Renal cortical epithelial cell (primary cell): Measurements from ENCODE around the gene GALNT2. TPM values are rescaled to one million over a fixed set of nuclear protein-coding genes. Genes with fewer than 3 reads are reported as not detected.

Experiments used
- DNase-seq: peaks from one replicate; pipeline ENCODE4 v3.0.0-alpha.2; 2011; ENCODE audit warnings: low read depth
- total RNA-seq: library from RNA; depleted of rRNA; stranded (reverse); fragments of >200 nt; gene quantifications from 2 replicates; pipeline ENCODE4 v1.2.3, GENCODE V29; 2014

Gene GALNT2
- total RNA-seq, 1 donor from 2014 or later, result 119 TPM

DNA sequence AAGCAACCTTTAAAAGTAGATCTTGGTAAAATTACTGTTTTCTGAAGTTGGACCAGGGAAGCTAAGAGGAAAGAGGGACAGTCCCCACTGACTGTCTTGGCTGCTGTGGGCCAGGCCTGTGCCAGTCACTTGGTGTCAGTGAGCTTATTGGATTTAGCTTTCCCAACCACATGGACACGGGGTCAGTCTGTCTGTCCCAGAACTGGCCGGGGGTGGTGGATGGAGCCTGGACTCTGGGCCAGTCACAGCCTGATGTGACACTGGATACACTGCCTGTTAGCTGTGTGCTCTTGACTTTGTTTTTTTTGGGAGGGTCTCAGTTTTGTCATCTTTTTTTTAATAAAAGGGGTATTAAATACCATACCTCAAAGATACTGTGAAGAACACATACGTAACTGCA lies 96.7 kb downstream of the GALNT2 start:
- DNase-seq, result no peak

DNA sequence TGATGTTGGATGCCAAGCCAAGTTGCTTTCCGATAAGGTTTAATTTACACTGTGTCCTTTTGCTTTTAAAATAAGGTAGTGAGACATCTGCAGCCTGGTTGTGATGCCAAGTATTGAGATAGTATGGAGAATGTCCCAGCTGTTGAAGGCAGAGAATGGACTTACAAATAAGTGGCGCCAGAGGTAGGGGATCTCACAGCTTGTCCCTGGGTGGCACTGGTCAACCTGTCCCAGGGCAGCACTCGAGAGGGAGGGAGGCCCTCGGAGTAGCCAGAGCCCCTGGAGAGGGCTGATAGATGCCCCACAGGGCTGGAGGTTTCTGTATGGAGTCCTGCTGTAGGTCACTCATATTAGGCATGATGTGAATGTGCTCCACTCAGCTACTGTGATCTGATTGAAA lies 98.5 kb downstream of the GALNT2 start:
- DNase-seq, result no peak

DNA sequence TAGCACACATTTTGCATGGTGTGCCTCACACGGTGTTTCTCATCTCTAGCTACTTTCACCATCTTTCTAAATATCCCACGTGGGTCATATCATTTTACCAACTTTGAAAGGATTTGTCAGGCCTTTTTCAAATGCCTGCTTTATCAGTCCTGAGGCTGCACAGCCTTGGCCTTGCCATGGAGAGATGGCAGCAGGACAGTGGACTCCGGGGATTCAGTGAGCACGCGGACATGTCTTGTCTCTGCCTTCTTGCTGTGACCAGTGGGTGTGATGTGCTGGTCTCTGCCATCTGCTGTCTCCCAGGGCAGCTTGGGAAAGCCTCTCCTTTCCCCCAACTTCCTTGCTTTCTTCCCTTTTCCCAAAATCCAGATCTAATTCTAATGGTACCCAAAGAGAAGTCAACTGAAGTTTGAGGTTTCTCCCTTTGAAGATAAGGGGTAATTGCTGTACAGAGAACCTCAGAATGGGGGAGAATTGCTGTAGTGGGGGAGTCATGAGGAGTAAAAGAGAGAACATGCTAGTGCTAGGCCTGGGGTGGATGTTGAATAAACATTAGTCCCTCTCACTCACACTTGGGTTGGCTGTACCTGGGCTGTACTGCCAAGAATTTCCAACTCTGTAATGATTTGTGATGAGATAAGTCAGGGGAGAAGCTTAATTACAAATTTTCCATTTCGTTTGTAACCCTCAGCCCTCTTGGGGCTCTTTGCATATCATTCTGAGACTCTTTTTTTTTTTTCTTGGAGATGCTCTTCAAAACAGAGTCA lies 99.5 kb downstream of the GALNT2 start:
- DNase-seq, result no peak

DNA sequence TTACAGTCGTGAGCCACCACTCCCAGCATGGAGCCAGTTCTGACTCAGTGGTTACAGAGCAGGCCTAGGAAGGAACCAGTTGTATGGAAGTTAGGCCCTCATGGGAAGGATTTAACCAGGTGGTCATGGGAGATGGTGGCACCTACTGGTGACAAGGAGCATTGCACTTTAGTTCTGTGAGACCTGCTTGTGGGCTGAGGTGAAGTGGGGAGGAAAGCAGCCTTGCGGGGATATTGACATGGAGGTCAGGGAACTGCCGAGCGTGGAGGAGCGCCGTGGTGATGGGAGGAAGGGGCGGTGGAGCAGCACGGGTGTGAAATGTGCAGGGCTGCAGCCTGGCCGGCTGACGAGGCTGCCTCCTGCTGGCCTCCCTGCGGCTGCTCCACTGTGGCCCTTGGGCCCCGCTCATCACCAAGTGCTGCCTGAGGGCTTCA lies 100.4 kb downstream of the GALNT2 start:
- peak; percentile 63 for DNase-seq

DNA sequence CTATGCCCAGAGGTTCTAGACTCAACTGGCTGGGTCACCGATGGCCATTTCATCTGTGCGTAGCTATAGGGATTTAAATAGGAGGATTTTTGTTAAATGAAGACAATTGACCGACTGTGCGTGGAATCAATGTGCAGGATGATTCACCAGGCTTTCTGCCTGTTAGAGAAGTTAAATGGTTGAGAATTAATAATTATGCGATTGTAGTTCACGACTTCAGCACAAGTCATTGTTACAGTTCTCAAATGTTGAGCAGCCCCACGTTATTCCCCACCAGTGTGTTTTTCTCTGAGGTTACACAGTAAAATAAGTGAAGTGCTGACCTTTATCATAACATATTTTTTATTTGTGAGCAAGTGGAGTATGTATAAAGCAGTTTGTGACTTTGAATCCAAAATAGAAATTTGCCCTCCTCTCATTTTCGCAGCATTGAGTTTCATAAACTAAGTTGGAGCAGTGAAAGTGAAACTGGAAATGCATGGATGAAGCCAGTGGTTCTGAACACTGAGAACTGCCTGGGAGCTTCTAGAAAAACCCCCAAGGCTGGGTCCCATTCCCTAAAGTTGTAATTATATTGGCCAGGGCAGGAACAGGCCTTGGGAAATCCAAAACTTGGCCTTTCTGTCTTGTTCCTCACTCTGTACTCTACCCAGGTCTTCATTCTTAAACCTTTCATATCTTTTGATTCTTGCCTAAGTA lies 102.6 kb downstream of the GALNT2 start:
- DNase-seq, result peak; percentile 52

DNA sequence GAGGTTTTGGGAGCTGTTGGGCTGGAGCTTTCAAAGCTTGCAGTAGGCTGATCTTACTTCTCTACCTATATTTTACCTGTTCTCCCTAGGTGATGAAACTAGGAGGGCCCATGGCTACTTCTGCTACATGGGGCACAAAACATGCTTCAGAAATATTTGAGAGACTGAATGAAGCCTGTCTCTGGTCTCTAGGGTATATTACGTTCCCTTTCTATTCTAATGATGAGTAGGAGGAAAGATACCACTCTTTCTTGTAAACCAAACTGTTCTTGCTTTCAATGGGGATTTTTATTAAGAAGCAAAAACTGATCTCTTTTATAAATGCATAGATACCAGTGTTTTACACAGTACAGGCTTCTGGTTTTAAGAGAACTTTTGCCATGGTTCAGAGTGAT lies 103.1 kb downstream of the GALNT2 start:
- no peak for DNase-seq

DNA sequence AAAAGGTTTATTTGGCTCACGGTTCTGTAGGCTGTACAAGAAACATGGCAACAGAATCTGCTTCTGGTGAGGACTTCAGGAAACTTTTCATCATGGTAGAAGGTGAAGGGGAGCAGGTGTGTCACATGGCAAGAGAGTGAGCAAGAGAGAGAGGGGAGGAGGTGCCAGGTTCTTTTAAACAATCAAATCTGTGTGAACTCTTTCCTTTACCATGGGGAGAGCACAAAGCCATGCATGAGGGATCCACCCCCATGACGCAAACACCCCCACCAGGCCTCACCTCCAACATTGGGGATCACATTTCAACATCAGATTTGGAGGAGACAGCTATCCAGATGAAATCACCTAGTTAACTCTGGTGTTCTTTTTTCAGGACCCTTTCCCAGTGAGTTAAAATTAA lies 103.6 kb downstream of the GALNT2 start:
- no peak for DNase-seq

DNA sequence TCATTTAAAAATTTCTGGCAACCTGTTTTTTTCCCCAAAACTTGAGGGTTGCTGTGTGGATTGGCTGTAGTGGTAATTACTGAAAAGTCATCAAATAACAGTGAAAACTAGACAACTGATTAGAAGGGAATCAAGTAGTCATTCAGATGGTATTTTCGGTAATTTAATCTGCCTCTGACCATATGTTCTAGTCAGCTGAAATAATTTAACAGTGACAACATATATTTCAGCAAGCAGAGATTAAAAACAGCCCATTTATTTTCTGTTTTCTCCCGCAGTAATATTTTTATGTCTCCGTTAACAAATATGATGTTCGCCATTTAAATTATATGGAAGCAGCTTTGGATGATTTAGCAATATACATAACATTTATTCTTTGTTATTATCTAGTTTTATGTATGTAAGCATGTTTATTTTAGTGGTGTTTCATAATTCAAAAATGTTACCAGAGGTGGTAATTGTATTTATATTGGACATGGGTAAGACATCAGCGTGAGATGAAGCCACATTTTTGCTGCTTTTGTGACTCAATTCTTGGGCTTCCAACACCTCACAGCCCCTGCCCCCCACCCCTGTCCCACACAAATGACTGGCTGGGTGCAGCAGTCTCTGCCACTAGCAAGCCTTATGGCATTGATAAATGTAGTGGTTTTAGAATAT lies 104.4 kb downstream of the GALNT2 start:
- DNase-seq, result no peak

DNA sequence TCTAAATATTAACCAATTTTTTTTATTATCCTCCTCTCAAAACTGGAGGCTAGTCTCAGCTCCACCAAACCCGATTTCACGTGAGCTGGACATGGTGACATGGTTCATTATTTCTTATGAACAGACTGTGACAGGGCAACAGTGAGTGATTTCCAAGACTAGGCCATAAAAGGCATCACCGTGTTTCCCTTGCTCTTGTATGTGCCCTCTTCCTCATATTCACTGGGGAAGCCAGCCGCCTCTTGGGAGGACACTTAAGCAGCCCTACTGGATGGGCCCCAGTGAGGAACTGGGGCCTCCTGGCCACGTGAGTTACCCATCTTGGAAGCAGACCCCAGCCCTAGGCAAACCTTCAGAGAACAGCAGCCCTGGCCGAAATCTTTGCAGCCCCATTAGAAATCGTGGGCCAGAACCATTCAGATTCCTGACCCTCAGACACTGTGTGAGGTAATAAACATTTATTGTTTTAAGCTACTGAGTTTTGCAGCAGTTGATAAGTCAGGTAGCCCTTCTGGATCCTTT lies 105.0 kb downstream of the GALNT2 start:
- no peak for DNase-seq

DNA sequence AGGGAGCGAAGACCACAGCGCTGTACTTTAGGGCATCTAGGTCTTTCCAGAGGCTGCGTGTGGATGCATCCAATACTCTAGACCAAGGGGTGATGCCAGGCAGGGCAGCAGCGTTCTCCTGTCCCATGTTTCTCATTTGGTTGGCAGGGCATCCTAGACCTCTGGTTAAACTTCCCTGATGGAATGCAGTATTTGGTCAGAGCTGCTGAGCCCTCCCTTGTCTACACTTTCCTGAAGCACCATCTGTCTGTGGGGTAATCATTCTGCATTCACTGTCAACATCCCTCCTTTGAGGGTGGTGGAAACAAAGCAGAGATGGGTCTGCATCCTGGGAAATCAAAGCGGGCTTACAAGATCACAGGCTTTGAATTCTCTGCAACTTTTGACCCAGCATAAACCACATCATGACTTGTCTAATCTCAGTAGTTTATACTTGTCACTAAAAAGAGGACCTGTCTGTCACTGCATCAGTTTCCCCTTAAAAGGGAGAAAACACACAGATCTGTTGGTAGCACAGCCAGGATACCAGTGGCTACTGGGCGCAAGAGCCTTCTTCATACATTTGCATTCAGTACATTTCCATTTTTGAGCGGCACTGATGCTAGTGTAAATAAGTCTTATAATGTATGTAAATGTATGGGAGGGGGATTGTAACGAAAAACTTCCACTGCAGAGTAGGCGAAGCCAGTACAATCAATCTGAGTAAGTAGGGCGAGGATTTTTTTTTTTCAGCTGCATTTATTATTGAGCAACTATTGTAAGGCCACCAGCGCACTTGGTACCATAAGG lies 106.3 kb downstream of the GALNT2 start:
- no peak for DNase-seq

DNA sequence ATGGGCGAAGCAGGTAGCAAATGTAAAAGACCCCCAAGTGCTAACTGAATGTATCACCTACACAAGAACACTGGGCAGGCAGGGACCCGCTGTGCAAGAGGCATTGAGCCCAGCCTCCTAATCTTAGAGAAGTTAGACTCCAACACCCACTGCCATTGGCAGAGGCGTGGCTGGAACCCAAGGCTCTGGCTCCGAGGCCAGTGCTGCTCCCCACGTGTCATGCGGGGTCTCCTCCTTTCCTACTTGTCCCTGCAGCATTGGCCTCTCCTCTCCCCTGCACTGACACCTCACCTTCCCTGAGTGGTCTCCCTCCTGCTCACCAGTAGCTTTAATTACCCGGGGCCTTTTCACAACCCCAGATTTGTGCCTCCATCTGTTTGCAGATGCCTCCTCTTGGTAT lies 107.0 kb downstream of the GALNT2 start:
- no peak for DNase-seq

DNA sequence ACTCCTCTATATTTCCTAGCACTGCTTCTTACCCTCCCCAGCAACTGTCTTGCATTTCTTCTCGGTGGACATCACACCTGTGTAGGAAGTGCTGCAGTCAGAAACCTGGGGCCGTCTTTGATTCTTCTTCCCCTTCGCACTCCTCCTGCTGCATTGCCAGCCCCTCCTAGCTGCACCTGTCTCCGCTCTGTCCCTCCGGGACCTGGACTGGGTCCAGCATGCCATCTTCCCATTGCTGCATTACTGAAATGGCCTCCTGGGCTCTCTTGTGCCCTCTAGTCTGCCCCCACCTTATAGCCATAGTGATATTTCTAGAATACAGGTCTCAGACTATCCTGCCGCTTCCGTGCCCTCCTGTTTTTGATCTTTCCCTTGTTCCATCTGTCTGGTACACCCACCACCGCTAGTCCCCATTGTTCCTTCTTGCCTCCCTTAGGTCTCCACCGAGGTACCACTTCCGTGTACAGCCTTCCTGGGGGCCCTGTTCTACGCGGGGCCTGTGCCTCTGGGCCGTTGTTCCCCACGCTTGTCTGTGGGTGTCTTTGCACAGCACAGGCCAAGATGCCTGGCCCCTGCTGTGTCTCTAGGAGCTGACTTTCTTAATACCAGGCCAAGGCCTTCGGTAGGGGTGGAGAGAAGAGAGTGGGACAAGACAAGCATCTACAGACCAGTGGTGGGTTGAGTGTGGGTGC lies 107.6 kb downstream of the GALNT2 start:
- DNase-seq, result no peak

DNA sequence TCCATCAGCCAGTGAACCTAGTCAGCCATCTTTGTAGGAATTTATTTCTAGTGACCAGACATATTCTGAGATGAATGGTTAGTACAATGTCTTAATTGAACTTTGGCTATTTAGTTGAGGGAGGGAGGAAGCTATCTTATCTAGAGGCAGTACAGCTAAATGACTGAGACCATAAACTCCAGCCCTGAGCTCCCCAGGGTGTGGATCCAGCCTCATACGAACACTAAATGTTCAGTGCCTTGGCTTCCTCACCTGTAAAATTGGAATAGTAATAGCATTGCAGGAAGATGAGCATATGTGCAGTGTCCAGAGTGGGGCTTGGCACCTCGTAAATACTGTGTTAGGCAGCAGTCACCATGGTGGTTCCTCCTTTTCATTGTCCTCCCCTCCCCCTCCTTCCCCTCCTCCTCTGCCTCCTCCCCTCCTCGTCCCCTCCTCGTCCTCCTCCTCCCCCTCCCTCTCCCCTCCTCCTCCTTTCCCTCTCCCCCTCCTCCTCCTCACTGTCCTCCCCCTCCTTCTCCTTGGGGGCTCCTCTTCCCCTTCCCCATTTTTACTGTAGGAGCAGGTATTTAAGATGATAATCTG lies 108.2 kb downstream of the GALNT2 start:
- DNase-seq, result no peak

DNA sequence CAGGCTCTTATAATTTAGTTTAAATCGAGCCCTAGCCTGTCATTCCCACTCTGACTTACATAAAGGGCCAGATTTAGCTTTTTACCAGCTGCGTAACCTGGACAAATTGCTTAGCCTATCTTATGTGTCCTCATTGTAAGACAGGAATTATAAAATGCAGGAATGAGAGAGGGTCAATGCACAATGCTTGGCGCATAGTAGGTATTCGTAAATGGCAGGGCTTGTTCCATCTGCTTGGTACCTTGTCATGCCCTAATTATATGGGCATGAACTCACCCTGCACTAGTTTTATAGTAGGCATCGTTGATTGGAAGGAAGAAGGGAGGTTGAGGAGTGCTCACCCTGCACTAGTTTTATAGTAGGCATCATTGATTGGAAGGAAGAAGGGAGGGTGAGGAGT lies 108.8 kb downstream of the GALNT2 start:
- DNase-seq, result no peak

DNA sequence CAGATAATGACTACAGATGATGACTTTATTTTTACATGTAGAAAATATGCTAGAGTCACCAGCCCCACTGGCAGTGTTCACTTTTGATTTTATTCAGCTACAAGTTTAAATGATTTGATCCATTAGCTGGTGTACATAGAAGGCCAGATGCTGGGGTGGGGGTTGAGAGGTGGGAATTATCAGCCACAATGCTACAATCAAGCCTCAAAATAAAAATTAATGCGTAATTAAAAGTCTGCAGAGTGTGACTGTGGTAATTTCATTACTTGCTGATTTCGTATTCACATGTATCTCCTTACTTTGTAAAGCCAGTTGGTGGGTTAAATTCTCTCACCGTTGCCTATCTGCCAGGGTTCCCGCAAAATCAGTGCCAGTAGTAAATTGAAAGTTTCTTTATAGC lies 109.3 kb downstream of the GALNT2 start:
- DNase-seq, result no peak

DNA sequence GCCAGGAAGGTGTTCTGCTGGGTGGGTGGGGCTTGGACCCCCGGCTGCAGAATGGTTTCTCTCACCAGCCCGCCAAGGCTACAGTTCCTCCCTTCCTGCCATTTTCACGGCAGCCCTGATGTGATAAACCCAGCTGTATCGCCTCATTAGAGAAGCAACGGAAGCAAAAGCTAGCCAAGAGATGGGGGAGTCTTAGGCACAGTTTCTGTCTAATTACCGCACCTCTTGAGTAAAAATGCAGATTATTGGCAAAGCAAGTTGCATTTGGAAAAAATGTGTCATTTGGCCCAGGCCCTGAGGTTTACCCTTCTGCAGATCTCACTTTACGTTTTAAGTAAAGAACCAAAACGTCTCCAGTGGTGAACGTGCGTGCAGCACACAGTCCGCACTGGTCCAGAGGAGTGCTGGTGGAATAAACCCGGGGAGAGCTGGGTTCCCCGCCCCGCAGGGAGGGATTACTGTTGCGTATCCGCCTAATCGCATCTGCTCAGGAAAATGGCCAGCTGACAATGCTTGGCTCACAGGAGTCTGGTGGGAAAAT lies 109.9 kb downstream of the GALNT2 start:
- DNase-seq, result peak; percentile 34

DNA sequence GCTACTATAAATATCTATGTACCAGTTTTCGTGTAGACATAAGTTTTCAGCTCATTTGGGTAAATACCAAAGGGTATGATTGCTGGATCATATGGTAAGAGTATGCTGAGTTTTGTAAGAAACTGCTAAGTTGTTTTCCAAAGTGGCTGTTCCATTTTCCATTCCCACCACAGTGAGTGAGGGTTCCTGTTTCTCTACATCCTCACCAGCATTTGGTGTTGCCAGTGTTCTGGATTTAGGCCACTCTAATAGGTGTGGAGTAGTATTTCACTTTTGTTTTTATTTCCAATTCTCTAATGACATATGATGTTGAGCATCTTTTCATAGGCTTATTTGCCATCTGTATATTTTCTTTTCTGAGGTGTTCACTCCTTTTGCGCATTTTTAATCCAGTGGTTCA lies 112.2 kb downstream of the GALNT2 start:
- no peak for DNase-seq

DNA sequence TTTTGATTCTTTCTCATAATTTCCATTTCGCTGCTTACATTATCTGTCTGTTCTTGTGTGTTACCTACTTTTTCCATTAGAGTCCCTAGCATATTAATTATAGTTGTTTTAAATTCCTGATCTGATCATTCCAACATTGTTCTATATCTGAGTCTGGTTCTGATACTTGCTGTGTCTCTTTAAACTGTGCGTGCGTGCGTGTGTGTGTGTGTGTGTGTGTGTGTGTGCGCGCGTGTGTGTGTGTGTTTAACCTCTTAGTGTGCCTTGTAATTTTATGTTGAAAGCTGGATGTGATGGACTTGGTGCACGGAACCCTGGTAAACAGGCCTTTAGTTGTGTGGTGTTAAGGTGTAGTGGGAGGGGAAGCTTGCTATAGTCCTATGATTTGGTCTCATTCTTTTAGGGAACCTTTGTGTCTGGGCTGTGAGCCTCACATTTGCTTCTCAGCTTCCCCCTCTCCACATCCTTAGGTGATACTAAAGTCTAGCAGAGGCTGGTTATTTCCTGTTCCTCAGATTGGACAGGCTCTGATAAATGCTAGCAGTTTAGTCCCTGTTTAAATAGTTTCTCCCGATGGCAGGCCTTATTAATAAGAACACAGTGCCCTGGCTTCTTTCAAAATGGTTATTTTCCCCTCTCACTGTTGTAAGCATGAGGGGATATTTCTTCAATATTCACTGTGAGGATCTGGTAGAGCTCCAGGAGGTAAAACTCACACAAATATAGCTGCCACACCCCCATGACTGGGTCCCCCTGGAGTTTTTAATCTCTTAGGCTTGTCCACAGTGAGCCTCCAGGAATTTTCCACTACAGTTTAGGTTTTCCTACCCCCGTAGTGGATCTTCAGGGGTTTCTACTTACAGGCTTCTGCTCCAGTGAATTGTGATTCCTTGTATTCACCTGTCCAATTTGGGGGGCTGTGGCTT lies 118.3 kb downstream of the GALNT2 start:
- DNase-seq, result peak; percentile 19
